PFSK-1 (cell line): ENCODE results near the gene RALA.

Source experiments
- FOXP2 ChIP-seq: optimal IDR thresholded peaks from 2 replicates; pipeline ENCODE3; 2011; ENCODE audit warnings: borderline replicate concordance, control low read depth, inconsistent platforms; ENCODE audit not compliant: insufficient read depth; ENCODE audit errors: extremely low read length, extremely low read depth
- POLR2AphosphoS5 ChIP-seq: IDR thresholded peaks from 2 replicates; pipeline ENCODE4 v1.6.1; 2012; ENCODE audit warnings: low read depth, mild to moderate bottlenecking, control low read depth, low read length, moderate library complexity
- SIN3A ChIP-seq: IDR thresholded peaks from 2 replicates; pipeline ENCODE4 v1.6.1; 2012; ENCODE audit warnings: mild to moderate bottlenecking, low read length, moderate library complexity, borderline replicate concordance; ENCODE audit not compliant: insufficient read depth
- TAF1 ChIP-seq: IDR thresholded peaks from 2 replicates; pipeline ENCODE4 v1.6.1; 2012; ENCODE audit warnings: low read length, control low read depth, borderline replicate concordance; ENCODE audit not compliant: insufficient read depth
- TF ChIP-seq, protein P1 (sequence below), 2 experiments: IDR thresholded peaks; 2 replicates each; pipeline versions ENCODE4 v1.6.1 to v1.8.0; 2011 to 2012; ENCODE audit warnings: low read depth in 2 of 2, low read length in 2 of 2, control low read depth in 1 of 2, inconsistent platforms in 1 of 2, mild to moderate bottlenecking in 1 of 2, moderate library complexity in 1 of 2; ENCODE audit not compliant: insufficient read depth in 1 of 2

Gene RALA

DNA sequence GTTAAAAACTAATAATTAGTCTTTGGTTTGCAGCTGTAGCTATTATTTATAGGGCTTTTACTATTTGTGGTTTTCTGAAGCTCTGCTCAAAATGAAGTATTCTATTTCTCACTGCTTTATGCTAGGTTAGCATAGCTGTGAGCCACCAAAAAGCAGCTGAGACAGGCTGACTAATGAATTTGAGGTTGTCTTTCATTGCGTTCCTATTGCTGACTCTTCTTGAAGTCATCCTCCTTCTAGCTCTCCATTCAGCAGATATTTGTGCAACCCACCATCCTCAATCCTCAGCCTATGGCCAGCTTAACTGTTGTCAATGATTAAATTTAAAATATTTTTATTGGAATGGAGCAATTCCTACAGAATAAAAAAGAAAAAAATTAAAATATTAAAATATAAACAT, 2.1 kb upstream of the RALA start:
- TF ChIP-seq SIN3A (no peak), TAF1 (no peak), FOXP2 (no peak)

DNA sequence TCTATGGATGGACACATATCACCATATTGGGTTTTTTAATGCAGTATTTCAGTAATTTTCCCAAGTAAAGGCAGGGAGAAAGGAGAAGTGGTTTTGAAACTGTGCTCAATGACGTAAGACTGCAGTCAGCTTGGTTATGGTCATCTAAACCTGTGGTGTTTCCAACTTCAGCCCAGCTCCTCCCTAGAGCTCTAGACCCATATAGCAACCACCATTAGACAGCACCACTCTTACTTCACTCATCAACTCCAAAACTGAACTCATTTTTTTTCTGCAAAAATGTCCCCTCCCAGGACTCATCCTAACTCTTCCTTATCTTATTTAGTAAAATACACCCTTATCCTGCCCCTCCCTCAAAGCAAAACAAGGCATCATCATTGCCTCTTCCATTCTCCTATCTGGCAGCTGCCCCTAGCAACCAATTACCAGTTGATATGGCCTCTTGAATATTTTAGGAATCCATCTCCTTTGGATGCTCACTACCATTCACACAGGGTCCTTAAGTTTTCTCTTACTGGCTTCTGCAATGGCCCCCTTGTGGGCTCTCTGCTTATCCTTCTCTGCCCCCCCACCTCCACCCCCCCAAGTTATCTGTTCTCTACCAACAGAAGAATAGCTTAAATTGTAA, 1.5 kb upstream of the RALA start:
- TF ChIP-seq POLR2AphosphoS5 = no peak
- TF ChIP-seq FOXP2 = no peak
- TF ChIP-seq, protein P1, sequence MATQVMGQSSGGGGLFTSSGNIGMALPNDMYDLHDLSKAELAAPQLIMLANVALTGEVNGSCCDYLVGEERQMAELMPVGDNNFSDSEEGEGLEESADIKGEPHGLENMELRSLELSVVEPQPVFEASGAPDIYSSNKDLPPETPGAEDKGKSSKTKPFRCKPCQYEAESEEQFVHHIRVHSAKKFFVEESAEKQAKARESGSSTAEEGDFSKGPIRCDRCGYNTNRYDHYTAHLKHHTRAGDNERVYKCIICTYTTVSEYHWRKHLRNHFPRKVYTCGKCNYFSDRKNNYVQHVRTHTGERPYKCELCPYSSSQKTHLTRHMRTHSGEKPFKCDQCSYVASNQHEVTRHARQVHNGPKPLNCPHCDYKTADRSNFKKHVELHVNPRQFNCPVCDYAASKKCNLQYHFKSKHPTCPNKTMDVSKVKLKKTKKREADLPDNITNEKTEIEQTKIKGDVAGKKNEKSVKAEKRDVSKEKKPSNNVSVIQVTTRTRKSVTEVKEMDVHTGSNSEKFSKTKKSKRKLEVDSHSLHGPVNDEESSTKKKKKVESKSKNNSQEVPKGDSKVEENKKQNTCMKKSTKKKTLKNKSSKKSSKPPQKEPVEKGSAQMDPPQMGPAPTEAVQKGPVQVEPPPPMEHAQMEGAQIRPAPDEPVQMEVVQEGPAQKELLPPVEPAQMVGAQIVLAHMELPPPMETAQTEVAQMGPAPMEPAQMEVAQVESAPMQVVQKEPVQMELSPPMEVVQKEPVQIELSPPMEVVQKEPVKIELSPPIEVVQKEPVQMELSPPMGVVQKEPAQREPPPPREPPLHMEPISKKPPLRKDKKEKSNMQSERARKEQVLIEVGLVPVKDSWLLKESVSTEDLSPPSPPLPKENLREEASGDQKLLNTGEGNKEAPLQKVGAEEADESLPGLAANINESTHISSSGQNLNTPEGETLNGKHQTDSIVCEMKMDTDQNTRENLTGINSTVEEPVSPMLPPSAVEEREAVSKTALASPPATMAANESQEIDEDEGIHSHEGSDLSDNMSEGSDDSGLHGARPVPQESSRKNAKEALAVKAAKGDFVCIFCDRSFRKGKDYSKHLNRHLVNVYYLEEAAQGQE (IDR thresholded peaks at IDR 0.05; ENCODE audit: insufficient read depth in 1 of 2, low read depth in 2 of 2, low read length in 2 of 2) = no peak
- no peak for TF ChIP-seq SIN3A

DNA sequence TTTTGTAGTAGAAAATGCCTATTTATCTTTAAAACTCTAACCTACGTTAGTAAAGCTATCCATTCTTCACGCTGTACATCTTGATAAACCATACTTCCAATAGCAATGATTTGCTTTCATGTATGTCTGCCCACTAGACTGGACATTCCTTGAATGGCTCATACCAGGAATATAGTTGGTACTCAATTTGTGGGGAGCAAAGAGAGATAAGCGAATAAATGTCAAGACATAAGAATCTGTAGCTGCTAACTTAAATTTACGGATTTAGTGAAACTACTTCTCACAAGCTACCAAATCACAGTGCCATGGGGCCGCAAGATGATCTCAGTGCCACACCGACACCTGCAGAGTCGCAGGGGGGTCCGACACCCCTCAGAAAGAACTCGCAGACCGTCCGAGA, 763 bp upstream of the RALA start:
- TF ChIP-seq FOXP2 = no peak
- no peak for TF ChIP-seq POLR2AphosphoS5
- TF ChIP-seq TAF1 = no peak
- TF ChIP-seq SIN3A = no peak
- TF ChIP-seq, protein P1 (IDR thresholded peaks at IDR 0.05; ENCODE audit: insufficient read depth in 1 of 2, low read depth in 2 of 2, low read length in 2 of 2) = no peak

DNA sequence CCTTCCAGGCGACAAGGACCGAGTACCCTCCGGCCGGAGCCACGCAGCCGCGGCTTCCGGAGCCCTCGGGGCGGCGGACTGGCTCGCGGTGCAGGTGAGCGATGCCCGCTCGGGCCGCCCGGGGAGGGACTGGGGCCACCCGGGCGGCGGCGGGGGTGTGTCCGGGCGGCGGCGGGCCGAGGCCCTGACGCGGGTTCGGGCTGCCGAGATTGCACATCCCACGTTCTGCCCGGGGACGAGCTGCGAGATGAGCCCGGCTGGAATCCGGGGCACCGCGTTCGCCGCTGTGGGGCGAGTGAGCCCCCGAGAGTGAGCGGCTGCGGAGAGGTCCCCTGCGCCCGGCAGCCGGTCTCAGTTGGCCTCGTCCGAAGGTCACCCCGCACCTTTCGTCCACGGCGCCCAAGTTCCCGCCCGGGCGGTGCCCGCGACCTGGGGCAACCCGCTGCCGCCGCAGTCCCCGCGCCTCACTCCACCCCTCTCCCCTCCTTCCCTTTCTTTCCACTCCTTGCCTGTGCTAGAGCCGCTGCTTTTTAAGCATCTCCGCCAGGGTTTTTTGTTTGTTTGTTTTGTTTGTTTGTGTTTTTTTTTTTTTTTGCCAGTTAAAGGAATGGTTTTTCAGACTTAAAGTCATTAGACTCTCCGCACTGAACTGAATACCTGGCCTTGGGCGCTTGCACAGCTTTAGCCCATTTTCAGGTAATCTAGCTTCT, 515 bp downstream of the RALA start:
- TF ChIP-seq POLR2AphosphoS5 = no peak
- no peak for TF ChIP-seq SIN3A
- no peak for TF ChIP-seq TAF1
- TF ChIP-seq, protein P1 (IDR thresholded peaks at IDR 0.05; ENCODE audit: insufficient read depth in 1 of 2, low read depth in 2 of 2, low read length in 2 of 2) = no peak
- no peak for TF ChIP-seq FOXP2

DNA sequence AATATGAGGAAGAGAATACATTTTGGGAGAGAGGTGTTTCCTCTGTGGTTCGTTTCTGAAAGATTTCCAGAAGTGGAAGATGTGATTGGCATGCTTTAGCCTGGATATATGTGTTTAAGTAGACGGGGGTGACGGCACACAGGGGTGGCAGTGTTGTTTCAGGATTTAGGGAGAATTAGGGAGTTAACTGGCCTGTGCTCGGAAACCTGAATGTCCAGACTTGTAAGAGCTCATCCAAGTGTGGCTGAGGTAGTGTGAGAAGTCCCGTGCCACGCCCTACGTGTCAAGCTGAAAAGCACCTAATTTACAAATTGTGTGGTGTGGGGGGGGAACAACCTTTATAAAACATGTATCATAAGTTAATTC, 1.1 kb downstream of the RALA start:
- TF ChIP-seq POLR2AphosphoS5 = no peak
- TF ChIP-seq SIN3A = no peak
- TF ChIP-seq, protein P1 (IDR thresholded peaks at IDR 0.05; ENCODE audit: insufficient read depth in 1 of 2, low read depth in 2 of 2, low read length in 2 of 2) = no peak
- no peak for TF ChIP-seq TAF1
- TF ChIP-seq FOXP2 = no peak
